Adrenal gland (tissue), 12 donors: ENCODE measurements around the gene AMBP. TPM values are rescaled to one million over a fixed set of nuclear protein-coding genes. Genes with fewer than 3 reads are reported as not detected.

Experiments used
- DNase-seq, 7 donors: peaks; one replicate each; pipeline ENCODE4 v3.0.0-alpha.2; 2019 to 2020
- H3K27ac ChIP-seq, 5 donors: fragments of 200-600 bp; sonication (generic) in 4 of 5; 1 replicate in 3 of 5; 2 replicates in 2 of 5; pipeline versions ENCODE4 v1.5.1 to v1.8.0; 2016 to 2020; ENCODE audit warnings: mild to moderate bottlenecking in 1 of 5
- H3K27me3 ChIP-seq: fragments of 200-600 bp; 2 replicates; pipeline ENCODE4 v1.8.0; 2021
- H3K36me3 ChIP-seq, 2 donors: fragments of 200-600 bp; replicated peaks in 1 of 2; 1 replicate in 1 of 2; 2 replicates in 1 of 2; pipeline versions ENCODE4 v1.5.1 to v1.8.0; 2018 to 2022
- H3K4me1 ChIP-seq, 2 donors: fragments of 200-600 bp; replicated peaks in 1 of 2; 1 replicate in 1 of 2; 2 replicates in 1 of 2; pipeline versions ENCODE4 v1.5.1 to v1.8.0; 2018 to 2021
- H3K4me3 ChIP-seq, 4 donors: fragments of 200-600 bp; sonication (generic) in 3 of 4; one replicate each; pipeline ENCODE4 v1.5.1; 2016 to 2018
- H3K9me3 ChIP-seq, 3 donors: fragments of 200-600 bp; sonication (generic) in 1 of 3; replicated peaks in 1 of 3; 1 replicate in 2 of 3; 2 replicates in 1 of 3; pipeline versions ENCODE4 v1.5.1 to v1.8.0; 2016 to 2021
- CTCF ChIP-seq, 6 experiments: fragments of 450-650 bp in 4 of 6; fragments of 200-600 bp in 2 of 6; sonication (generic) in 1 of 6; IDR thresholded peaks; 1 replicate in 5 of 6; 2 replicates in 1 of 6; pipeline versions ENCODE4 v1.5.1 to v1.8.0; 2016 to 2021; ENCODE audit warnings: antibody characterized with exemption in 6 of 6, mild to moderate bottlenecking in 2 of 6, moderate library complexity in 1 of 6
- POLR2A ChIP-seq, 2 donors: fragments of 450-650 bp; IDR thresholded peaks; one replicate each; pipeline ENCODE4 v1.6.1; 2017; ENCODE audit warnings: antibody characterized with exemption in 2 of 2, mild to moderate bottlenecking in 2 of 2, moderate library complexity in 1 of 2
- WGBS, 4 donors: extraction: QIAGEN DNeasy Blood & Tissue Kit in 2 of 4; methylation state at CpG; one replicate each; pipeline versions ENCODE4 v1.1.5 to v1.1.7; 2013 to 2017; 5-methylcytosine and 5-hydroxymethylcytosine counted together
- intact Hi-C, 2 donors: fragments of 100-400 bp; cut with DNase I; formaldehyde crosslinking; loops; one replicate each; pipeline versions ENCODE4 v1.14.1 to v1.15.0; 2022 to 2023
- polyA plus RNA-seq, 3 donors: library from polyadenylated mRNA; stranded (reverse); fragments of 200-250 nt in 2 of 3; fragments of 350-450 nt in 1 of 3; fragmentation: Illumina TruSeq in 1 of 3; extraction: RNeasy Lipid Tissue Mini Kit (QIAGEN cat#74804) in 1 of 3; gene quantifications; one replicate each; pipeline ENCODE4 v1.2.3, GENCODE V29; 2013 to 2014
- total RNA-seq, 9 donors: library from RNA; depleted of rRNA in 4 of 9; stranded (reverse); fragments of >200 nt in 4 of 9; fragments of 120-200 nt in 1 of 9; fragmentation: NEBNext Ultra II Directional in 1 of 9; extraction: Animal tissue kit (Norgen Biotek cat#: 25700) in 1 of 9; gene quantifications; one replicate each; pipeline versions ENCODE4 v1.1.0 to v1.2.4, GENCODE V29; 2013 to 2023
- donor health status: healthy with polysubstance abuse.
- donor health status: Bipolar disorder and iron deficiency.
- donor health status: DM: yes; HTN: yes; CAD: no.
- donor health status: DM: no; HTN: no; CAD: no.
- donor health status: DM: no; HTN: no; CAD: no.
- donor health status: DM: yes; HTN: yes; CAD: no.

Gene AMBP
- total and polyA plus RNA-seq, 12 donors = 0.17 to 2.8 (median 0.44) TPM; not detected in 5

DNA sequence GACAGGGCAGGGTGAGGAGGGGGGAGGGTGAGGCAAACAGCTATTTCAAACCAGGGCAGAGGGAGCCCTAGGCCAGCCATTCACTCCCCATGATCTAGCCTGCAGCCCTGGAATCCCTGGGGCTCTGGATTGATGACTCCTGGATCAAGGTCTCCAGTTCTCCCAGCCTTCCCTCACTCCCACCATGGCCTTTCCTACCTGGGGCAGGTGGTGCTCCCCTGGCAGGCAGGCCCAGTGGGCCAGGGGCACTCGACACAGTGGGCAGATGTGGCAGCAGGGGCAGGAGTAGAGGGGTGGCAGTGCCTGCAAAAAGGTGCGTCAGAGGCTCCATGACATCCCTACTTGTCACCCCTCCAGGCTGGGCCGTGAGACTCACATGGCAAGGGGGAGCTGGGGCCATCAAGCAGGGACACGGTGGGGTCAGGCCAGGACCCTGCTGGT lies 15.0 kb upstream of the AMBP start:
- Histone ChIP-seq H3K36me3 (no peaks in the 10 kb centered on the region), H3K27me3 (peaks cover 7% of the 10 kb centered on the region), H3K4me1 (peaks cover 0 to 6% of the 10 kb centered on the region in 2 donors), H3K27ac (no peak overlapping the region), H3K4me3 (no peak overlapping the region), H3K9me3 (no peaks in the 10 kb centered on the region)
- WGBS, 4 donors = 73 to 95% (median 86%) methylated on average over 4 of the region's 4 CpGs
- intact Hi-C loops = no loop called here
- TF ChIP-seq CTCF (IDR thresholded peaks at IDR 0.05) (no peak), POLR2A (IDR thresholded peaks at IDR 0.05) (no peak)
- DNase-seq = no peak

DNA sequence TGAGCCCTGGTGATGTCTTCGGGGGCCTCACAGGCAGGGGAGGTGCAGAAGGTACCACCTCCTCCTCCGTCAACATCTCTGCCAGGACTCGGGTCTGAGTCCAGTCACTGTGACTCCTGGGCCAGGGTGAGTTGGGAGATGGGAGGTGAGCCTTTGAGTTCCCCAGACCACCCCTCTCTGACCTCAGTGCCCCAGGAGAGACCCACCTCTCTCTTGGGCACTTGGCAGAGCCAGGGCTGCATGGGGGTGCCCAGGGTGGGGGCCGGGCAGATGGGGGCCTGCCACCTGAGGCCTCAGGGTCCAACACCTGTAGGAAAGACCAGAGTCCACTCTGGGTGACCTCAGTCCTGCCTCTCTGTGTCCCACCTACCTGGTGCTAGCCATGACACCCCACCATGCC lies 14.2 kb upstream of the AMBP start:
- Histone ChIP-seq H3K36me3 (no peaks in the 10 kb centered on the region), H3K9me3 (no peaks in the 10 kb centered on the region), H3K4me1 (no peaks in the 10 kb centered on the region), H3K27ac (no peak overlapping the region), H3K27me3 (no peaks in the 10 kb centered on the region), H3K4me3 (no peak overlapping the region)
- DNase-seq = no peak
- intact Hi-C loops = no loop called here
- TF ChIP-seq POLR2A (IDR thresholded peaks at IDR 0.05) = no peak
- no peak for TF ChIP-seq CTCF (IDR thresholded peaks at IDR 0.05)
- 84 to 100% (median 88%) methylated on average over 3 to 4 of the region's 4 CpGs for WGBS, 4 donors

GRCh38 chr9:114091711-114092110 lies 13.6 kb upstream of the AMBP start:
- Histone ChIP-seq H3K27me3 (no peaks in the 10 kb centered on the region), H3K27ac (no peak overlapping the region), H3K9me3 (no peaks in the 10 kb centered on the region), H3K4me3 (no peak overlapping the region), H3K36me3 (no peaks in the 10 kb centered on the region), H3K4me1 (no peaks in the 10 kb centered on the region)
- no peak for TF ChIP-seq POLR2A (IDR thresholded peaks at IDR 0.05)
- TF ChIP-seq CTCF (IDR thresholded peaks at IDR 0.05) = no peak
- intact Hi-C loops = no loop called here
- no peak for DNase-seq
- 88 to 95% (median 91%) methylated on average over 1 to 8 of the region's 8 CpGs; no CpG with 5 or more reads in 1 of the 4 donors for WGBS, 4 donors

- Histone ChIP-seq H3K36me3 (no peaks in the 10 kb centered on the region), H3K27me3 (no peaks in the 10 kb centered on the region), H3K9me3 (no peaks in the 10 kb centered on the region), H3K4me1 (no peaks in the 10 kb centered on the region), H3K4me3 (no peak overlapping the region), H3K27ac (no peak overlapping the region)
- peak in 1 of 7 donors; percentile 37 for DNase-seq
- intact Hi-C loops = no loop called here
- TF ChIP-seq POLR2A (IDR thresholded peaks at IDR 0.05) (no peak), CTCF (IDR thresholded peaks at IDR 0.05) (no peak)
- WGBS, 4 donors = 88 to 94% (median 92%) methylated on average over 3 to 4 of the region's 4 CpGs
These were observed 12.7 kb upstream of the AMBP start for GRCh38 chr9:114090798-114091197.
